A549 treated with GW870086 at 1 μM for 4 hours (cell line): ENCODE data around the gene MAP2K7. TPM values are rescaled to one million over a fixed set of nuclear protein-coding genes. Genes with fewer than 3 reads are reported as not detected.

Experiments
- total RNA-seq: library from RNA; stranded (reverse); fragments of 200-300 nt; extraction: Qiagen RNA extraction; gene quantifications from 5 replicates; pipeline ENCODE4 v1.2.3, GENCODE V29; 2022; ENCODE audit warnings: low read depth

The MAP2K7 gene
- total RNA-seq: 10.9 to 15.6 TPM (median 14.6 TPM) in 5 replicates

DNA sequence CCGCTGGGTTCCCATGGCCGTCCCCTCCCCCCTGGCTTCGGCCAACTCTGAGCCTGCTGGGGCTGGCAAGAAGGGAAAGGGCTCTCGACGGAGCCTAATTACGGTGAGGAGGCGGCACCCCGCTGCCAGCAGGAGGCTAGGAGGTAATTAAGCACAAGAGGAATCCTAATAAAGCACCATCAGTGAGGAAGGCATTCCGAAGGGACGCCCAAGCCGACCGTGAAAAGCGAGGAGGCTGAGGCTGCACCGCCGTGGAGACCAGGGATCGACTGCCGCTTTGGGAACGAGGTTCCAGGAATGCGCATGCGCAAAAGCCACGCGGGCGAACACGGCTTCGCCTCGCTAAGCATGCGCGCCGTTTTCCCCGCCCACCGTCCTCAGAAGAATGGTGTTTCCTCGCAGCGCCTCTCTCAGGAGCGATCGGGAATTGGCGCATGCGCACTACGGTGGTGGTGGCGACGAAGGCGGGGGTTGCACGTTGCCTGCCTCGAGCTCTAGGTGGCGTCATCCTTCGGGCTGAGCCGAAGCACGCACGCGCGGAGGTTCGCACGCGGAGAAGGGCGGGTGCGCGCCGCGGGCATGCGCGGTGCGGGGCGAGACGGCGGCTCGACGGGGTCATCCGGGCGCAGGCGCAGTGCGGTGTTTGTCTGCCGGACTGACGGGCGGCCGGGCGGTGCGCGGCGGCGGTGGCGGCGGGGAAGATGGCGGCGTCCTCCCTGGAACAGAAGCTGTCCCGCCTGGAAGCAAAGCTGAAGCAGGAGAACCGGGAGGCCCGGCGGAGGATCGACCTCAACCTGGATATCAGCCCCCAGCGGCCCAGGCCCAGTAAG is at the start of gene MAP2K7:
Gene MAP2K7 (plus strand): TSS at position 634 of the 830 bp plus-strand sequence. CDS start 68 bp downstream, at position 702.

DNA sequence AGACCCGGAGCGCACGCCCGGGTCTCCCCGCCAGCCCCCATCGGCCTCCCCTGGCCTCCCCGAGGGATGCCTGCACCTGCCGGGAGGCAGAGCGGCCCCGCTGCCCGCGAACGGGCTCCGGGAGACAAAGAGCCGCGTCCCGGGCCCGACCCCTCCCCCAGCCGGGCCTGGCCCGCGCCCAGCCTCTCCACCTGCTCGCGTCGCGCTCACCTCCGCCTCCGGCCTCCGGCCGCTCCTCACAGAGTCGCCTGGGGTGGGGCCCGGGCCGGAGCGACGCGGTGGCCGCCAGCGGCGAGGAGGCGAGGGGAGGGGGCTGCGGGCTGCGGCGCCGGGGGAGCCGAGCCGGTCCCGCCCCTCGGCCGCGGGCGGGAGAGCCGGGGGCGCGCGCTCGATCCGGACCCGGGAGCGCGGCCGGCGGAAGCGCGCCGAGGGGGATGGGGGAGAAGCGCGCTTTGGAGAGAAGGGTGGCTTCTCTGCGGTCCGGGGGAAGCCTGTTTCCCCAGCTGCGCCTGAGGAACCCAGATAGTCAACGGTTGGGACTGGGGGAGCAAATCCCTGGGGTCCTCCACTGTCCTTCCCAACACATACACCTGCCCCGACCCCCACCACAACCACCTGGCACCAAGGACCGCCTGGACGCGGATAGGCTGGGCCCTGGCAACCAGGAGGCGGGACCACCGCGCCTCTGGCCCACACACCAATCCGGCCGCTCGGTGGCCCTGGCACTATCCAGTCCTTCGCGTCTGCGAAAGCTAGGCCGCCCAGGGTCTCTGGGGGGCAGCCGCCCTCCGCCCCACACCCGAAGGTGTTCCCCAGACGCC is 29.4 kb upstream of the MAP2K7 start, which contains the start of gene PRR36:
Gene PRR36 (minus strand): TSS at position 315 of the 821 bp plus-strand sequence. CDS start 701 bp downstream, outside the sequence.

DNA sequence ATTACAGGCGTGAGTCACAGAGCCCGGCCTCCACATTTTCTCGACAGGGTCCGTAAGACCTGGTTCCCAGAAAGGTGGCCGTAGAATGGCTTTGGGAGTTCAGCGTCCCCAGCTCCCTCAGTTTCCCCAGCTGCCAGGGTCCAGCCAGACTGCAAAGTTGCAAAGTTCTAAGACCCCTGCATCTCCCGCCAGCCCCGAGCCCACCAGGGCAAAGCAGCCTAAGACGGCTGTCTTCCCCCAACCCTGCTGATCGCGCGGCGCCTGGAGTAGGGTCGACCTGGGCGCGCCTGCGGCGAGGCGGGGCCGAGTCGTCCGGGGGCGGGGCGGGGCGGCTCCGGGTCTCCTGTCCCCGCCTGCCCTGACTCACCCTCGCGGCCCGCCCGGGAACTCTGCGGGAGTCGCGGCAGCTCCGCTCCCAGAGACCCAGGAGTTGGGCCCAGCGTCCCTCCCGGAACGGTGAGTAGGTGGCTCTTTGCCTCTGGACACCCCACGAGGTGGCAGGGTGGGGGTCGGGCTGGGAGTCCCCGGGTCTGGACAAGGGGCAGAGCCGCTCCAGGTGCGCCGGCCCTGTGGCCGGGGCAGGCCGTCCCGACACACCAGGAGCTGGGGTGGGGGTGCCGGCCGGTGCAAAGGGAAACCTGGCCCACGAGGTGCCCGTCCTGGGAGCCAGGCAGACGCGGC is 15.4 kb upstream of the MAP2K7 start, which contains the start of gene LRRC8E:
Gene LRRC8E (plus strand): TSS at position 366 of the 681 bp plus-strand sequence. CDS start 7,094 bp downstream, outside the sequence.

DNA sequence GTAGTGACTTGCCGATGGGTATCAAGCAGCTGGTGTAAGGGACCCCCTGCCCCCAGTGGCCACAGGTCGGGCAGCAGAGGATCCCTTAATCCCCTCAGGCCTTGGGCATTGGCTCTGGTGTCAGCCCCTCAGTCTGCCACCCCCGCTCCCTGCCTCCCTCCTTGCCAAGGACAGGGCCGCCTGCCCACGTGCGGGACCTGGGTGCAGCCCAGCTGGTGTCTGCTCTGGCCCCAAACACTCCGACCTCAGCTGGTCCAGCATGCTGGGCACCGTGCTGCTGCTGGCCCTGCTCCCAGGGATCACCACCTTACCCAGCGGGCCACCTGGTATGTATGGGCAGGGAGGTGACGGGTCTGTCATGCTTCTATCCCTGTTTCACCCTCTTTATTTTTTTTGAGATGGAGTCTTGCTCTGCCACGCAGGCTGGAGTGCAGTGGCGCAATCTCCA is 10.9 kb downstream of the MAP2K7 start, which contains the start of gene TGFBR3L:
Gene TGFBR3L (plus strand): TSS at position 233 of the 448 bp plus-strand sequence.

DNA sequence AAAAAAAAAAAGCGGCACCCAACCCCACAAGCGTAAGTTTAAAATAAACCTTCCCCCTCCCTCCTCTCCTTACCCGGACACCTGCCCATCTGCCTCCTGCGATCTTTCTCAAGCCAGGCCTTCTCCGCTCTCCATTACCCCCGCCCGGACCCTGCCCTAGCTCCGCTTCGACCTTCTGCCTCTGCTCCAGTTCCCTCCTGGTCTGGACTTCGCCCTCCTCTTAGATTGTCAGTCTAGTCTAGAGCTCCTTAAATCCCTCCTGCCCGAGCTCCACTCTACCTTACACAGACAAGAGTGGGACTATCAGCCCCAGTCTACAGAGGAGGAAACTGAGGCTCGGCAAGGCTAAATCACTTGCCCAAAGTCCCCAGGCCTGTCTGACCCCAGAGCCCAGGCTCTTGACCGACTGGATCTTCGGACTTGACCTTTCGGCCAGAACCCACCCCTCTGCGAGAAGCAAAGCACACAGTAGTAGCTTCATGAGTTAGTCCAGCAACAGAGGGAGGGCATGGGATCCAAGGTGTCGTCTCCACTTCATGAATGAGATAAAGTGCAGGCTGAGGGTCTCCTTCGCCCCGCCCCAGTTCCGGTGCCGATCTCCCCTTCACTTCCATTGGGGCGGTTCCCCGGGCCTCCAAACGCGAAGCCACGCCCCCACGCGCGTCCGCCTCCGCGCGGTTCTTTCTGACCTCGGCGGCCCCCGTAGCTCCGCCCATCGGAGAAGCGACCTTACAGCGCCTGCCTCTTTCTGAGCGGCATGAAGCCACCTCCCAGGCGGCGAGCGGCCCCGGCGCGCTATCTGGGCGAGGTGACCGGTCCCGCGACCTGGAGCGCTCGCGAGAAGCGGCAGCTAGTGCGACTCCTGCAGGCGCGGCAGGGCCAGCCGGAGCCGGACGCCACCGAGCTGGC is 16.2 kb downstream of the MAP2K7 start, which contains the start of gene SNAPC2:
Gene SNAPC2 (plus strand): TSS at position 729 of the 909 bp plus-strand sequence. CDS start 29 bp downstream, at position 758.

DNA sequence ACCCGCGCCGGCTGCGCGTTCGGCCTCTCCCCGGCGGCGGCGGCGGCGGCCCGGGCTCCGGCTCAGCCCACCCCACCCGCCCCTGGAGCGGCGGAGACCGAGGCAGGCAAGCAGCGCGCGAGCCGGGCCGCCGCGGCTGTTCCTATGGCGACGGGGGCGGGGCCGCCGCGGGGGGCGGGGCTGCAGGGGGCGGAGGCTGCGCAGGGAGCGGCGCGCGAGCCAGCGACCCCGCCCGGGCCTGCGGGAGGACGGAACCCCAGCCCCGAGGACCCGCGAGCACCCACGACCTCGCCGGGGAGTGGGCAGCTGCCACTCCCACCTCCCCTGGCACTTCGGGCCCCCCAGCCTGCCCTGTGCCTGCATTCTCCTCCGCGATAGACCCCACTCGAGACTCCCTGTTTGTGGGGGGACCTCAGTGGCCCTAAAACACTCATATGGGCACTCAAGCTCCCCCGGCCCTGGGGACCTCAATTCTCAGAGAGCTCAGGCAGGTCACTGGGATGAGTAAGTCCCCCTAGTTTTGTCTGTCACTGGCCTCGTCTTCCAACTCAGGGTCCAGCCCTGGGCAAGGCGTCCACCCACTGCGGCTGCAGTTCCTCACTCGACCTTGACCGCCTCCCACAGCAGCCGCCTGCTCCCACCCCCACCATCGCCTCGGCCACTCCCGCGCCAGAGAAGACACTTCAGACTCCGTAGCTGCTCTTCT is 22.5 kb downstream of the MAP2K7 start, which contains the start of gene CTXN1:
Gene CTXN1 (minus strand): TSS at position 115 of the 706 bp plus-strand sequence. CDS start 597 bp downstream, outside the sequence.

DNA sequence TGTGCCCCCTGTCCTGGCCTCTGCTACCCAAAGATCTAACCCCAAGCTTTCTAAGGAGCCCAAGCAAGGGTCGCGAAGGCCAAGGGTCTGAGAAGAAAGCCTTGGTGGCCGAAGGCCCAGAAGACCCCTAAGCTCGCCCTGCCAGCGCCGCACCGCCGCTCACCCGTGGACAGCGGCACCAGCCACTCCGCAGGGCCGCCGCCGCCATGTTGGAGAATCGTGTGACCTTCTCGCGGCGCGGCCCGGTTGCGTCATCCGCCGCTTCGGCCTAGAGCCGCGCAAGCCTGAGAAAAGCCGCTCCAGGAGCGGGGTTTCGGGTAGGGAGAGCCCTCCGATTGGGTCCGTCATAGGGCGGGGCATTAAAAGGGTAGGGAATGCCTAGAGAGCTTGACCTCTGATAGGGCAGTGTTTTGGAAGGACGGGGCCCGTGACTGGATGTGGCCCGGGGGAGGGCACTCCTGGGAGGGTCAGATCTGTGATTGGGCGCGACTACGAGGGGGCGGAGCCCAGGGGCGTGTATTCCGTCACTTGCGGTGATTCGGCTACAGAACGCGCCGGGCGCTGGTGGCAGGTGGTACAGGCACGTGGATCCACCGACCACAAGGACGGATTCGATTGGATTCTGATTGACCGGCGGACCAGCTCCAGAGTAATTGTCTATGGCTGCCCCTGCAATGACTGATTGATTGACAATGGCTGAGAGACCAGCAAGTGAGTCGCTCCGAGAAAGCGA is 39.9 kb downstream of the MAP2K7 start, which contains the start of gene TIMM44:
Gene TIMM44 (minus strand): TSS at position 223 of the 733 bp plus-strand sequence. CDS start 15 bp downstream, at position 208.

Other genes with a start within 250 kb of the MAP2K7 start
- gene RETN, start 234.8 kb upstream of the MAP2K7 start, total RNA-seq: not detected in 5 replicates
- gene MCEMP1, start 226.8 kb upstream of the MAP2K7 start, total RNA-seq: not detected in 5 replicates
- gene TRAPPC5, start 223.0 kb upstream of the MAP2K7 start, total RNA-seq: 52.4 to 111 TPM (median 106 TPM) in 5 replicates
- gene FCER2, start 201.7 kb upstream of the MAP2K7 start, total RNA-seq: not detected in 5 replicates
- not detected in 5 replicates for gene CLEC4G, start 171.8 kb upstream of the MAP2K7 start, total RNA-seq
- not detected in 5 replicates for gene CD209, start 156.3 kb upstream of the MAP2K7 start, total RNA-seq
- not detected in 5 replicates for gene CLEC4M, start 140.6 kb upstream of the MAP2K7 start, total RNA-seq
- gene EVI5L, start 73.7 kb upstream of the MAP2K7 start, total RNA-seq: 1.3 to 1.7 TPM (median 1.5 TPM) in 5 replicates
- gene PRR36, start 29.5 kb upstream of the MAP2K7 start, total RNA-seq: 0.22 to 0.49 TPM (median 0.41 TPM) in 5 replicates
- gene LRRC8E, start 15.4 kb upstream of the MAP2K7 start, total RNA-seq: 5.1 to 7.1 TPM (median 6.3 TPM) in 5 replicates
- 1.1 to 2.2 TPM (median 1.9 TPM) in 5 replicates for gene TGFBR3L, start 11.0 kb downstream of the MAP2K7 start, total RNA-seq
- gene SNAPC2, start 16.5 kb downstream of the MAP2K7 start, total RNA-seq: 19.7 to 30.6 TPM (median 27.1 TPM) in 5 replicates
- 10.4 to 21.1 TPM (median 20.1 TPM) in 5 replicates for gene CTXN1, start 22.3 kb downstream of the MAP2K7 start, total RNA-seq
- 24.7 to 28.6 TPM (median 27.5 TPM) in 5 replicates for gene TIMM44, start 39.8 kb downstream of the MAP2K7 start, total RNA-seq
- 66.2 to 71.1 TPM (median 68.4 TPM) in 5 replicates for gene ELAVL1, start 101.8 kb downstream of the MAP2K7 start, total RNA-seq
- gene CCL25, start 148.9 kb downstream of the MAP2K7 start, total RNA-seq: not detected in 5 replicates
- gene FBN3, start 245.7 kb downstream of the MAP2K7 start, total RNA-seq: not detected in 5 replicates